K562 (cell line): ENCODE results near the gene SLC30A10. TPM values are rescaled to one million over a fixed set of nuclear protein-coding genes. Genes with fewer than 3 reads are reported as not detected.
"Not testable (repeated sequence)": the region's sequence is repeated elsewhere in the genome, so short reads cannot be mapped to it uniquely, and the experiment has no call there.

Experiments
- ATAC-seq: fragments of 200-7000 bp; cut with Tn5 transposase; 3 replicates; pipeline ENCODE4 v1.9.1; 2020; ENCODE audit warnings: moderate library complexity
- BruUV-seq: library from RNA; stranded (reverse); fragments of 400-500 nt; replicated peaks from 2 replicates; lab custom pipeline; 2021; lab: Mats Ljungman, UMichigan
- CTCF ChIA-PET: fragments of 300-600 bp; formaldehyde crosslinking; extraction: SDS; loops from one replicate; lab custom pipeline; 2021; ENCODE audit warnings: low intra/inter-chr PET ratio; lab: Yijun Ruan, JAX
- POLR2A ChIA-PET: fragments of 300-600, 350-650 bp; sonication (Branson Sonifier 250); formaldehyde crosslinking; extraction: SDS; loops from one replicate; lab custom pipeline; 2021; ENCODE audit warnings: antibody characterized with exemption, inconsistent platforms; lab: Yijun Ruan, JAX
- DNase-seq, 4 experiments: peaks; one replicate each; pipeline versions ENCODE4 v3.0.0 to v3.0.0-alpha.2; 2011 to 2018; ENCODE audit warnings: low spot score in 3 of 4, mixed read lengths in 3 of 4; ENCODE audit errors: extremely low read depth in 1 of 4
- FAIRE-seq: peaks from 2 replicates; lab custom pipeline; 2011; peaks lifted over from hg19 to GRCh38; lab: Jason Lieb, UNC
- H2AFZ ChIP-seq: 2 replicates; pipeline ENCODE4 v1.6.0; 2011; ENCODE audit warnings: low read depth, low read length, control low read depth, inconsistent platforms
- H3K27ac ChIP-seq: fragments of 200-600 bp; 3 replicates; pipeline ENCODE4 v1.8.0; 2011; ENCODE audit warnings: low read depth, mild to moderate bottlenecking, control low read depth, inconsistent platforms, low read length, moderate library complexity, mixed read lengths; ENCODE audit errors: extremely low read depth
- H3K27me3 ChIP-seq, 2 experiments: fragments of 300-600 bp in 1 of 2; 2 replicates in 1 of 2; 3 replicates in 1 of 2; pipeline versions ENCODE4 v1.6.0 to v1.8.0; 2011; ENCODE audit warnings: inconsistent platforms in 2 of 2, low read length in 2 of 2, mild to moderate bottlenecking in 1 of 2, mixed read lengths in 1 of 2, moderate library complexity in 1 of 2; ENCODE audit not compliant: control insufficient read depth in 2 of 2, insufficient read depth in 2 of 2
- H3K36me3 ChIP-seq: fragments of 300-600 bp; 3 replicates; pipeline ENCODE4 v1.8.0; 2011; ENCODE audit warnings: mild to moderate bottlenecking, low read length, inconsistent platforms; ENCODE audit not compliant: control insufficient read depth, insufficient read depth
- H3K4me1 ChIP-seq, 2 experiments: fragments of 200-600 bp in 1 of 2; replicated peaks in 1 of 2; 2 replicates in 1 of 2; 3 replicates in 1 of 2; pipeline versions ENCODE4 v1.5.1 to v1.8.0; 2011; ENCODE audit warnings: inconsistent platforms in 2 of 2, low read length in 2 of 2, mild to moderate bottlenecking in 1 of 2, mixed read lengths in 1 of 2, moderate library complexity in 1 of 2; ENCODE audit not compliant: control insufficient read depth in 2 of 2, insufficient read depth in 2 of 2
- H3K4me2 ChIP-seq: 2 replicates; pipeline ENCODE4 v1.6.1; 2011; ENCODE audit warnings: low read length, control low read depth, inconsistent platforms, mixed read lengths; ENCODE audit not compliant: insufficient read depth
- H3K4me3 ChIP-seq: fragments of 200-600 bp; sonication (generic), shearing (Covaris generic); 2 replicates; pipeline ENCODE4 v1.5.1; 2016; ENCODE audit warnings: control low read depth, inconsistent platforms
- H3K79me2 ChIP-seq: fragments of 200-600 bp; 3 replicates; pipeline ENCODE4 v1.8.0; 2011; ENCODE audit warnings: low read length, inconsistent platforms; ENCODE audit not compliant: control insufficient read depth, insufficient read depth
- H3K9ac ChIP-seq, 2 experiments: 2 replicates each; pipeline versions ENCODE4 v1.6.0 to v1.6.1; 2011; ENCODE audit warnings: low read depth in 2 of 2, low read length in 2 of 2, control low read depth in 1 of 2, inconsistent platforms in 1 of 2, mild to moderate bottlenecking in 1 of 2, mixed read lengths in 1 of 2; ENCODE audit not compliant: insufficient read depth in 1 of 2
- H3K9me1 ChIP-seq: one replicate; pipeline ENCODE4 v1.6.0; 2011; ENCODE audit warnings: inconsistent platforms, mild to moderate bottlenecking, low read length, moderate library complexity; ENCODE audit not compliant: control insufficient read depth, insufficient read depth
- H3K9me3 ChIP-seq: replicated peaks from 2 replicates; pipeline ENCODE4 v1.5.1; 2011; ENCODE audit warnings: low read depth, low read length, inconsistent platforms; ENCODE audit not compliant: control insufficient read depth, insufficient read depth
- H4K20me1 ChIP-seq: replicated peaks from 2 replicates; pipeline ENCODE4 v1.6.1; 2011; ENCODE audit warnings: low read length, inconsistent platforms, mixed read lengths; ENCODE audit not compliant: control insufficient read depth, insufficient read depth
- ATF1 ChIP-seq, 2 experiments: fragments of 450-650 bp in 1 of 2; IDR thresholded peaks; 2 replicates each; pipeline ENCODE4 v1.6.1; 2016; ENCODE audit warnings: missing compliant biosample characterization in 1 of 2, missing genetic modification characterization in 1 of 2
- EGR1 ChIP-seq: fragments of 450-650 bp; conservative IDR thresholded peaks from 2 replicates; pipeline ENCODE4 v1.6.1; 2017; ENCODE audit warnings: mild to moderate bottlenecking
- MAFF ChIP-seq: IDR thresholded peaks from 2 replicates; pipeline ENCODE4 v1.6.1; 2012; ENCODE audit warnings: low read length, improper control_type of control experiment
- ZBTB40 ChIP-seq, 2 experiments: fragments of 450-650 bp in 1 of 2; sonication (generic) in 1 of 2; formaldehyde crosslinking in 1 of 2; IDR thresholded peaks; 2 replicates each; pipeline versions ENCODE4 v1.7.1 to v1.9.0; 2016 to 2022; ENCODE audit warnings: inconsistent platforms in 1 of 2, mild to moderate bottlenecking in 1 of 2, missing genetic modification reagents in 1 of 2
- WGBS: fragments of 100-300 bp; shearing (Covaris generic); methylation state at CpG from one replicate; pipeline ENCODE4 v1.1.6; 2016; ENCODE audit warnings: low coverage, mixed read lengths; ENCODE audit not compliant: insufficient coverage; ENCODE audit errors: missing lambda C conversion rate; 5-methylcytosine and 5-hydroxymethylcytosine counted together
- in situ Hi-C: fragments of 300-500 bp; cut with MboI; formaldehyde crosslinking; loops from 4 replicates; pipeline ENCODE4 v1.15.0; 2018; ENCODE audit warnings: inconsistent platforms, mixed read lengths
- intact Hi-C: fragments of 100-400 bp; cut with micrococcal nuclease; formaldehyde crosslinking; loops from 2 replicates; pipeline ENCODE4 v1.14.2; 2022
- polyA plus RNA-seq, 8 experiments: library from polyadenylated mRNA; depleted of rRNA in 4 of 8; stranded (reverse) in 5 of 8; unstranded in 3 of 8; fragments of >200 nt; fragmentation: Nextera tagmentation in 2 of 8; fragmentation: Illumina TruSeq in 1 of 8; extraction: Ambion mirVana in 2 of 8; extraction: Trizol in 1 of 8; gene quantifications; 2 replicates each; pipeline versions ENCODE4 v1.2.1 to v1.2.3, GENCODE V29; 2011 to 2014; ENCODE audit warnings: inconsistent platforms in 1 of 8, missing spikeins in 1 of 8
- total RNA-seq, 7 experiments: library from RNA; depleted of rRNA in 6 of 7; stranded (reverse); fragments of >200 nt in 6 of 7; fragmentation: Illumina TruSeq in 2 of 7; extraction: Trizol in 2 of 7; gene quantifications; 2 replicates each; pipeline versions ENCODE4 v1.2.1 to v1.2.3, GENCODE V29; 2011 to 2021; ENCODE audit warnings: low replicate concordance in 1 of 7

The SLC30A10 gene
- total and polyA plus RNA-seq, 9 of the 15 experiments (the other 6 are each of a cell fraction or from before 2014, with no cell fraction given), result 2.6 to 11.3 (median 7.1) TPM

- H3K79me2 ChIP-seq, H3K9ac ChIP-seq, H3K27me3 ChIP-seq, H3K36me3 ChIP-seq, DNase-seq, FAIRE-seq, H3K4me3 ChIP-seq, H3K9me3 ChIP-seq, H3K9me1 ChIP-seq, H3K27ac ChIP-seq, in situ Hi-C loops, BruUV-seq, H2AFZ ChIP-seq, ATAC-seq, intact Hi-C loops, H3K4me2 ChIP-seq, H4K20me1 ChIP-seq: not testable (repeated sequence)
- CTCF ChIA-PET, result interaction anchor here (0.6 kb wide), 1 partner anchor 12 kb away, joined by 3 read pairs; no protein-coding TSS in a partner anchor
- 68% methylated on average over 11 of the region's 11 CpGs for WGBS
- POLR2A ChIA-PET, result interaction anchor here (1.0 kb wide), 1 partner anchor 13 kb away, joined by 3 read pairs; no protein-coding TSS in a partner anchor
- H3K4me1 ChIP-seq, result peaks cover 20 to 25% of the 10 kb centered on the region in 2 experiments; a peak in 4 of 5 replicates
- peak; percentile 49; the same call in 1 of the 2 replicates for TF ChIP-seq EGR1
Observed at GRCh38 chr1:219933763-219934162, 5.4 kb upstream of the SLC30A10 start.

- POLR2A ChIA-PET, result interaction anchor here (0.6 to 1.3 kb wide), 3 partner anchors 16 to 114 kb away, joined by 3 to 5 read pairs (median 4); no protein-coding TSS in a partner anchor
- H3K4me1 ChIP-seq, result peaks cover 16 to 25% of the 10 kb centered on the region in 2 experiments; a peak in 4 of 5 replicates
- no TSS peak for BruUV-seq
- no peak for TF ChIP-seq ATF1 (CRISPR knock-in tag; IDR thresholded peaks at IDR 0.05)
- TF ChIP-seq ATF1 (tag; IDR thresholded peaks at IDR 0.05), result no peak
- TF ChIP-seq MAFF, result 0 out of 2 replicates have a peak, but pooled peaks have one; percentile 17
- TF ChIP-seq ZBTB40 (IDR thresholded peaks at IDR 0.05), result peak; percentile 70; the same call in 1 of the 2 replicates
- no peak for TF ChIP-seq ZBTB40 (CRISPR knock-in tag; IDR thresholded peaks at IDR 0.05)
Observed at GRCh38 chr1:219931033-219931432, 2.7 kb upstream of the SLC30A10 start.

More at GRCh38 chr1:219931033-219931432, 2.7 kb upstream of the SLC30A10 start:
- intact Hi-C loops (no loop called here), in situ Hi-C loops (no loop called here)
- no peaks in the 10 kb centered on the region for H3K27me3 ChIP-seq
- no peak overlapping the region for H3K27ac ChIP-seq
- peaks cover 6% of the 10 kb centered on the region; the same call in 2 of the 3 replicates for H3K36me3 ChIP-seq
- H3K9ac ChIP-seq, result no peak overlapping the region
- CTCF ChIA-PET, result no interaction called here
- H4K20me1 ChIP-seq, result no peaks in the 10 kb centered on the region
- peaks cover 22% of the 10 kb centered on the region for H3K79me2 ChIP-seq
- no peaks in the 10 kb centered on the region for H3K9me1 ChIP-seq
- H3K4me3 ChIP-seq, result no peak overlapping the region
- no peaks in the 10 kb centered on the region for H3K9me3 ChIP-seq
- DNase-seq (no peak), ATAC-seq (no peak), FAIRE-seq (no peak)
- no peak overlapping the region for H3K4me2 ChIP-seq
- peak overlapping the region; percentile 48; the same call in 1 of the 2 replicates for H2AFZ ChIP-seq
